Fibroblast of skin of back (primary cell): ENCODE data around the gene EXOSC2.
A peak's percentile ranks its signal among the peaks of the same experiment; 100 is the strongest.
"Not testable (repeated sequence)": the region's sequence is repeated elsewhere in the genome, so short reads cannot be mapped to it uniquely, and the experiment has no call there.

Experiments used
- DNase-seq: peaks from one replicate; pipeline ENCODE4 v3.0.0-alpha.2; 2013

EXOSC2 gene

DNA sequence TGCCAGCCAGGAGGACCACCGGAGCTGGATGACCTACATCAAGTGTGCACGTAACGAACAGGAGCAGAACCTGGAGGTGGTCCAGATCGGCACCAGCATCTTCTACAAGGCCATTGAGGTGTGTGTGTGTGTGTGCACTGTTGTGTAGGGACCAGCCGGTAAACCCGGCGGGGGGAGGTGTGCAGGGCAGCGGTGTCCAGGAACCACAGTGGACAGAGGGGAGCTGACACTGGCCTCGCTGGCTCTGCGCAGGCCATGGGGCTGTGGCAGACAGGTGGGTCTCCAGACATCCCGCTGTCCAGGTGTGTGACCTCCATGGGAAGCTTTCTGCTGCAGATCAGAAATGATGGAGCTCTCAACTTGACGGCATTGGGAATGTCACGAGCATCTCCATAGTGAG lies 25.4 kb upstream of the EXOSC2 start:
- no peak for DNase-seq

DNA sequence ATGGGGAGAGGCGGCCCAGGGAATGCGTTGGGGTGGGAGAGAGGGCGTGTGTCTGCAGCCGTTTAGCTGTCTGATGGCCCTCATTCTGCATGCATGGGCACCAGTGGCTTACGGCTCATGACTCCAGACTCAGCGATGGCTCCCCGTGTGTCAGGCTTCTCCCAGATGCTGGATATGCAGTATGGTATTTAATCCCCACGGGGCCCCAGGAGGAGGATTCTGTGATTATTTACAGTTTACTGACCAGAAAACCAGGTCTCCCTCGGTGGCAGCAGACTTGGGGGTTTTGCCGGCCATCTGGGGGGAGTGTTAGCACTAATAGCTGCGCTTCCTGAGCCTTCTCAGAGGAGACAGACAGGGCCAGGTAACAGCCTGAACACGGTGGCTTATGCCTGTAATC lies 24.9 kb upstream of the EXOSC2 start:
- no peak for DNase-seq

DNA sequence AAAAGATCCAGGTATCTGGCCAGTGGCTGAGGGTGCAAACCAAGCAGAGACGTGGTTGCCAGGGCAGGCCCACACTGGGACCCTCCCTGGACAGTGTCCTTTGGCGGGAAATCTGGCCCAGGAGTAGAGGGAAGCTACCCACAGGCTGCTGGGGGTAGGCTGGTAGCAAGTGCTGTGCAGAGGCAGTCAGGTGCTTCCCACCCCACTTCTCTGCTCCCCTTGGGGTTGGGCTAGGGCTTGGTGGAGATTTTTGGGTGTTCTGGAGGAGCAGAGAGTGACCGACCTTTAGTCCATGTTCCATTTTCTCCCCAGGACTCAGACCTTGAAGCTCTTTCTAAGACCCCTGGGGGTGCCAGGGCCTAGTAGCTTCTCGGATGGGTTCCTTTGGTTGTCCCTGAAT lies 23.6 kb upstream of the EXOSC2 start:
- no peak for DNase-seq

- DNase-seq, result peak; percentile 27
These were observed 22.9 kb upstream of the EXOSC2 start for GRCh38 chr9:130670644-130671043.

DNA sequence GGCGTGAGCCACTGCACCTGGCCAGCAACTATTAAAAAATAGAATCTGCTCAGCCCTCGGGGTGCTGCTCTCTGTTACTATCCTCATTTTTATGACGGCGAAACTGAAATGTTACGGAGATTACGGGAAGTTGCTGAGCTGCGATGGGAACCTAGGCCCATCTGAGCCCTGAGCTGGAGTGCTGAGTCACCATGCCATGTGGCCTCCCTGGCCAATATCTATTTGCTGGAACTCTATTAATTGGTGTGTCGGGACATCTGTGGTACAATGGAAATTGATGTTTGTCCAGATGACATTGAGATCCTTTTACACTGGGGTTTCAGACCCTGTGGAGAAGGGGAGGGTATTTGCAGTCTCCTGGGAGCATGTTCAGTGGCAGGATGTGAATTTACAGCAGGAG lies 21.1 kb upstream of the EXOSC2 start:
- no peak for DNase-seq

GRCh38 chr9:130672933-130673615 lies 20.5 kb upstream of the EXOSC2 start:
- DNase-seq, result peak; percentile 20

GRCh38 chr9:130675396-130675795 lies 18.2 kb upstream of the EXOSC2 start:
- DNase-seq, result no peak

GRCh38 chr9:130677252-130677651 lies 16.3 kb upstream of the EXOSC2 start:
- no peak for DNase-seq

GRCh38 chr9:130680836-130681768 lies 12.5 kb upstream of the EXOSC2 start:
- peak; percentile 83 for DNase-seq

- DNase-seq, result no peak
These were observed 11.7 kb upstream of the EXOSC2 start for GRCh38 chr9:130681769-130682420.

DNA sequence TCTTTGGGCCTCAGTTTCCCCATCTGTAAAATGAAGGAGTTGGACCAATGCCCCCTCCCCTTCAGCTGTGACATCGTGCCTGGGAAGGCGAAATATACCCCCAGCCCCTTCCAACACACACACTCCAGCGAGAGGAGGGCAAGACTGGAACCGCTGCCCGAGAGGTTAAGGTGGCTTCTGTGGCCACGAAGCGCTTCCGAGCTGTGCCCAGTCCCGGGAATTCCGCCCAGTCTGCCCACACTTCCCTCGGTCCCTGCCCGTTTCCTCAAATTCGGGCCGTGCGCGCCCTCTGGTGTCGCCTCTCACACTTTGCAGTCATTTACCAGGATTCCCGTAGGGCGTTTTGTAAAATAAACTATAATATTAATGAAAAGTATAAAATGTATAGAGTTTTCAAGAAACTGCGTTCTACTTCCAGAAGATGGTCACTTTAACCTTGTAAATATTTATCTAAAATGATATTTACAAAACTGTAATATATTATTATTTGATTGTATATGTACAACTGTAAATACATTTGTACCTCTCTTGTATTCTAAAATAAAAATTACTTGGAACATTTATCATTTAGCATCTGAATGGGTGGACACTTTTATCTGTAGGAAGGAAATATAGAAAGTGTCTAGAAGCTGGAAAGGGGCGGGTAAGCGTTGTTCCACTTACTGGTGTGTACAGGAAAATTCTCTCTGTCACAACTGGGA lies 11.0 kb upstream of the EXOSC2 start:
- peak; percentile 70 for DNase-seq

GRCh38 chr9:130685104-130685503 lies 8.5 kb upstream of the EXOSC2 start:
- no peak for DNase-seq

DNA sequence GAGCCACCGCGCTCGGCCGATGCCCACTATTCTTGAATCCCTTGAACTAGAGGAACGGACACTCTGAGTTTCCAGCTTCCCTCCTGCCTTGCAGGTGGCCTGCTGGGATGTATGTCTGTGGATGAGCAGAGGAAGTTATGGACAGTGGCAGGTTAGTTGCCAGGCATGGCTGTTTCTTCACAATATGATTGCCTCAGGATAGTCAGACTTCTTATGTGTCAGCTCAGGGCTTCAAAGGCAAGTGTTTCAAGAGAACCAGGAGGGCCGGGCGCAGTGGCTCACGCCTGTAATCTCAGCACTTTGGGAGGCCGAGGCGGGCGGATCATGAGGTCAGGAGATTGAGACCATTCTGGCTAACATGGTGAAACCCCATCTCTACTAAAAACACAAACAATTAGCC lies 7.6 kb upstream of the EXOSC2 start:
- not testable (repeated sequence) for DNase-seq

DNA sequence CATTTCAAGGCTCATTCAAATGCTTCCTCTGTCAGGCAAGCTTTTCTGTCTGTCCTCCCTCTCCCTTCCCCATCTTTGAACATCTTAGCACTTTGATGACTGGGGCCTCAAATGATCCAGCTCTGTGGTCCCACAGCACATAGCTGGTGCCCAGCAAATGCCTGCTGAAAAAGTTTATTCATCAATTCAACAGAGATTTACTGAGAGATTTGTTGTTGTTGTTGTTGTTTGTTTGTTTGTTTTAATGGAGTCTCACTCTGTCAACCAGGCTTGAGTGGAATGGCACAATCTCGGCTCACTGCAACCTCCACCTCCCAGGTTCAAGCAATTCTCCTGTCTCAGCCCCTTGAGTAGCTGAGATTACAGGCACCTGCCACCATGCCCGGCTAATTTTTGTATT lies 6.0 kb upstream of the EXOSC2 start:
- DNase-seq, result no peak

GRCh38 chr9:130688072-130688471 lies 5.5 kb upstream of the EXOSC2 start:
- no peak for DNase-seq

- no peak for DNase-seq
These were observed 4.0 kb upstream of the EXOSC2 start for GRCh38 chr9:130689572-130689936.

DNA sequence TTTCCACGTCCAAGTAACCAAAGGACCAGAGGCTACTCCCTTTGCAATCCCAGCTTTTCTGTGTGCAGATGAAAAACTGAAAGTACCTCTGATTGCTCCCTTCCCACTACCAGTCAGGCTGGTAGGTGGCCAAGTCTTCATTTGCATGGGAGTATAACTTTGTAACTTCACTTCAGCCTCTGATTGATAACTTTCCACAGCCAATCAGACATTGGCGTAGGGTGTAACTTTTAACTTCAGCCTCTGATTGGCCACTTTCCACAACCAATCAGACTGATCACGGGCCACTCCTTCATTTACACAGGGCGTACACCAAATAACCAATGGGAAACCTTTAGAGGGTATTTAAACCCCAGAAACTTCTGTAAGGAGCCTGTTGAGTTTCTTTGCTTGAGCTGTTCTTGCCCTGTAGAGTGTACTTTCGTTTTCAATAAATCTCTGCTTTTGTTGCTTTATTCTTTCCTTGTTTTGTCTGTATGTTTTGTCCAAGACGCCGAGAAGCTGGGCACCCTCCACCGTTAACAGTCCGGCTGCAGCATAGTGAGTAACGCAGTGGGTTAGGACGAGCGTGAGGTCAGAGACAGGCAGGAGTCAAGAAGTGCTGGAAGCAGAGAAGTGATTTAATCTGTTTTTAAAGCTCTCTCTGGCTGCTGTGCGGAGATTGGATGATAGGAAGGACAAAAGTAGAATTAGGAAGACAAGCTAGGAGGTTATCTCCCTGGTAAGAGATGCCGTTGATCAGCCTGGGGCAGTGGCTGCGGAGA lies 3.5 kb upstream of the EXOSC2 start:
- DNase-seq, result peak; percentile 85

DNA sequence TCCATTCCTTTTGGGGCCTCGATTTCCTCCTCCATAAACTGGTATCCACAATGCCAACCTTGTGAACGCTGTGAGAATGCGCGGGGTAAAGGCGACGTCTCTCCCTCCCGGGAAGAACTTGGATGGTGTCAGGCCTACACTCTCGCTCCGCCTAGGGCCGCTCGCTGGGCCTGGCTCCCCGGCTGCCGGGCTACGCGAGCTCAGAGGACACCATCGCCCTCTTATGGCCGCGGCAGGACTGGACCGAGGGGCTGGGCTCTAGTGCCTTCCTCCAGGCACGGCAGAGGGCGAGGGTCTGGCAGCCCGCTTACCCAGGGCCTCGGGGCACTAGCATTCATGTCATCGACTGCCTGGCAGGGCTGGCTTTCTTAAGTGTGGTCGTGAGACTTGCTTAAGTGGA lies 1.3 kb upstream of the EXOSC2 start:
- no peak for DNase-seq

GRCh38 chr9:130693101-130693425 lies 517 bp upstream of the EXOSC2 start:
- no peak for DNase-seq

GRCh38 chr9:130694205-130694604 lies 625 bp downstream of the EXOSC2 start:
- DNase-seq, result no peak

- no peak for DNase-seq
These were observed 2.6 kb downstream of the EXOSC2 start for GRCh38 chr9:130696139-130696650.

- no peak for DNase-seq
These were observed 3.4 kb downstream of the EXOSC2 start for GRCh38 chr9:130696996-130697395.
